NCI-H2107 treated with DMSO at 0.1 percent for 48 hours (cell line): ENCODE results near the gene IFNL4.

Experiments
- DNase-seq: peaks from one replicate; lab custom pipeline; 2025; ENCODE audit not compliant: unreplicated experiment; lab: John Stamatoyannopoulos, UW

Gene IFNL4

GRCh38 chr19:39196860-39197562 is 51.6 kb downstream of the IFNL4 start, which contains the start of gene NCCRP1:
Gene NCCRP1 (plus strand): TSS chr19:39196964. CDS start chr19:39196983, 19 bp downstream.
- no peak for DNase-seq

- no peak for DNase-seq
Measured at GRCh38 chr19:39196320-39196719, 52.3 kb downstream of the IFNL4 start.
